Adrenal gland (tissue), 5 donors: ENCODE results near the gene CCDC24.

Experiments used
- CTCF ChIP-seq, 6 experiments: fragments of 450-650 bp in 4 of 6; fragments of 200-600 bp in 2 of 6; sonication (generic) in 1 of 6; IDR thresholded peaks; 1 replicate in 5 of 6; 2 replicates in 1 of 6; pipeline versions ENCODE4 v1.5.1 to v1.8.0; 2016 to 2021; ENCODE audit warnings: antibody characterized with exemption in 6 of 6, mild to moderate bottlenecking in 2 of 6, moderate library complexity in 1 of 6
- POLR2A ChIP-seq, 2 donors: fragments of 450-650 bp; IDR thresholded peaks; one replicate each; pipeline ENCODE4 v1.6.1; 2017; ENCODE audit warnings: antibody characterized with exemption in 2 of 2, mild to moderate bottlenecking in 2 of 2, moderate library complexity in 1 of 2
- donor health status: DM: no; HTN: no; CAD: no.

GRCh38 chr1:43945674-43946235, 45.6 kb upstream of the CCDC24 start:
- TF ChIP-seq CTCF (IDR thresholded peaks at IDR 0.05) (no peak), POLR2A (IDR thresholded peaks at IDR 0.05) (no peak)
